ENCODE results near the gene TRMT112. TPM values are rescaled to one million over a fixed set of nuclear protein-coding genes. Genes with fewer than 3 reads are reported as not detected.

TRMT112 gene
- total RNA-seq, 1 donor from 2014 or later, result 257 TPM

- Histone ChIP-seq H3K27ac (no peak within 1 kb of the TSS), H2AFZ (replicated peaks) (peak within 1 kb of the TSS; percentile 60), H3K4me3 (peak within 1 kb of the TSS; percentile 97), H3K36me3 (no peaks in the 10 kb centered on the region), H3K9me3 (ENCODE audit: low read depth) (no peaks in the 10 kb centered on the region), H3K27me3 (peaks cover 18% of the 10 kb centered on the region), H3F3A (ENCODE audit: low read depth) (peaks cover 4% of the 10 kb centered on the region), H3K9ac (no peak within 1 kb of the TSS), H3K79me2 (ENCODE audit: low read depth) (peaks cover 3% of the 10 kb centered on the region), H3K4me1 (peaks cover 5% of the 10 kb centered on the region), H4K20me1 (ENCODE audit: low read depth) (peaks cover 6% of the 10 kb centered on the region), H3K4me2 (peak within 1 kb of the TSS; percentile 74)
- DNase-seq (ENCODE audit: low spot score), result peak; percentile 93
- Mint-ChIP-seq H3K4me1 (peaks cover 16% of the 10 kb centered on the region), H3K9me3 (no peaks in the 10 kb centered on the region), H3K27me3 (ENCODE audit: insufficient read depth, low read depth) (peaks cover 21% of the 10 kb centered on the region), H3K36me3 (peaks cover 7% of the 10 kb centered on the region), H3K27ac (no peak within 1 kb of the TSS), H3K4me3 (peak within 1 kb of the TSS; percentile 91)
- TF ChIP-seq EZH2phosphoT487 (IDR thresholded peaks at IDR 0.05) (no peak), CTCF (IDR thresholded peaks at IDR 0.05) (peak; percentile 31)
Observed at GRCh38 chr11:64284962-64285884, 32.1 kb downstream of the TRMT112 start, which contains the start of gene GPR137. GPR137 (plus strand) TSS chr11:64285848; CDS start chr11:64286525, 677 bp downstream.

DNA sequence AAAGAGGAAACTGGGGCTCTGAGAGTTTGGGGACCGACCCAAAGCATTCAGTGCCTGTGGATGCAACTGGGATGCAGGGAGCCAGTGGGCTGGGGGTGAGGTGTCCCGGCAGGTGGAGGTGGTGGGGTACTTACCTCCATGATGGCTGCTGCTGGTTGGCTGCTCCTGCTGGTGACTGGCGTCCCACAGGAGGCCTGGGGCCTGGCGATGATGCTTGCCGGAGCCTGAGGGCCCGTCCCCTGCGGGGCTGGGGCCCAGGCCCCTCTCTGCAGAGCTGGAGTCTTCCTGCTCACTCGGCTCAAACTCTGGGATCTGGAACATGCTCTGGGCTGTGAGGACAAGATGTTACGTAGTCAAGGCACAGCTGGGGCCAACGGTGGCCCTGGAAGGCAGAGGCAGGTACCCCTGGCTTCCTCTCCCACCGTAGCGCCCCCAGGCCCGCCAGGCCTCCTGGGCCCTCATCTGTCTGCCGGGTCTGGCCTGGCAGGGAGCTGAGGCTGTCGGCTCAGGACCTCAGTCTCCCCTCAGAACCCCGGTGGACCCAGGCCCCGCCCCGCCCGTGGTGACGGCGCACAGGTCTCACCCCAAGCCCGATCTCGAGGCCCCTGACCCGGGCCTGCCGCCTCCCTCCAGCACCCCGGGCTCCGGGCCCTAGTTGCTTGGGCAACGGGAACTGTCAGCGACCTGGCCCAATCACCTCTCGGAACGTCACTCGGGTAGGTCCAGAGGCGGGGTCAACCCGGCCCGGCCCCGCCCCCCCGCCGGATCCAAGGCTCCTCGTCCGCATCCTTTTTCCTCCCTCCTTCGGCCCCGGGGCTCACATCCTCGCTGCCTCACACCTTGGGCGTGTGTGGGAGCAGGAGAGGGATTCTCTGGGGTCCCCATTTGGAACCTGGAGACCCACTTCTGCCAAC, 33.1 kb downstream of the TRMT112 start, which contains the start of gene BAD:
TSS of gene BAD (minus strand) at position 618 of the 914 bp plus-strand sequence. CDS start at position 321, 297 bp downstream.
- Histone ChIP-seq H3K27me3 (peaks cover 9% of the 10 kb centered on the region), H3K79me2 (ENCODE audit: low read depth) (peaks cover 3% of the 10 kb centered on the region), H4K20me1 (ENCODE audit: low read depth) (no peaks in the 10 kb centered on the region), H3K36me3 (no peaks in the 10 kb centered on the region), H3K27ac (no peak within 1 kb of the TSS), H3F3A (ENCODE audit: low read depth) (peaks cover 4% of the 10 kb centered on the region), H3K9ac (peak within 1 kb of the TSS; percentile 36), H3K4me2 (peak within 1 kb of the TSS; percentile 74), H3K9me3 (ENCODE audit: low read depth) (no peaks in the 10 kb centered on the region), H2AFZ (replicated peaks) (peak within 1 kb of the TSS; percentile 60), H3K4me3 (peak within 1 kb of the TSS; percentile 97), H3K4me1 (peaks cover 5% of the 10 kb centered on the region)
- H3K36me3 Mint-ChIP-seq, result peaks cover 7% of the 10 kb centered on the region
- peaks cover 11% of the 10 kb centered on the region for H3K27me3 Mint-ChIP-seq (ENCODE audit: insufficient read depth, low read depth)
- DNase-seq (ENCODE audit: low spot score), result peak; percentile 98
- TF ChIP-seq EZH2phosphoT487 (IDR thresholded peaks at IDR 0.05) (no peak), EZH2 (IDR thresholded peaks at IDR 0.05) (no peak), CTCF (IDR thresholded peaks at IDR 0.05) (no peak)
- peak within 1 kb of the TSS; percentile 91 for H3K4me3 Mint-ChIP-seq
- no peak within 1 kb of the TSS for H3K27ac Mint-ChIP-seq
- no peaks in the 10 kb centered on the region for H3K9me3 Mint-ChIP-seq
- peaks cover 16% of the 10 kb centered on the region for H3K4me1 Mint-ChIP-seq

DNA sequence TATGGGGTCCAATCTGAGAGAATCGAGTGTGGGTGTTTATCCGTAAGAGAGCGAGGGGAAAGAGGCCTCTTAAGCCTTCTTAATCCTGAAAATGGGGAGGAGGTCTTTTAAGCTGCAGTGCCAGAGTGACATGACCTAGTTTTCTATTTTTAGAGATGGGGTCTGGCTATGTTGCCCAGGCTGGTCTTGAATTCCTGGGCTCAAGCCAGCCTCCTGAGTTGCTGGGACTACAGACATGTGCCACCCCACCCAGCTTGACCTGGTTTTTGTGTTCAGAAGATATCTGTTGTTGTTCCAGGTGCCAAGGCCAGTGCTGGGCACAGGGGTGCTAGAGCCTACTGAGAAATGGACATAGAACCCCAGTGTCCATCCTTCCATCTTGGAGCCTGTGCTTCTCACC, 34.3 kb downstream of the TRMT112 start:
- H3K27ac ChIP-seq, result no peak overlapping the region
- Mint-ChIP-seq H3K4me3 (peak overlapping the region; percentile 78), H3K27me3 (ENCODE audit: insufficient read depth, low read depth) (peaks cover 11% of the 10 kb centered on the region), H3K36me3 (peaks cover 12% of the 10 kb centered on the region), H3K4me1 (peaks cover 16% of the 10 kb centered on the region), H3K9me3 (no peaks in the 10 kb centered on the region), H3K27ac (no peak overlapping the region)
- TF ChIP-seq EZH2phosphoT487 (IDR thresholded peaks at IDR 0.05) (no peak), EZH2 (IDR thresholded peaks at IDR 0.05) (no peak), CTCF (IDR thresholded peaks at IDR 0.05) (no peak)
- no peak overlapping the region for H3K9ac ChIP-seq
- H4K20me1 ChIP-seq (ENCODE audit: low read depth), result no peaks in the 10 kb centered on the region
- H3K4me2 ChIP-seq, result no peak overlapping the region
- no peaks in the 10 kb centered on the region for H3K36me3 ChIP-seq
- H3K9me3 ChIP-seq (ENCODE audit: low read depth), result no peaks in the 10 kb centered on the region
- peaks cover 3% of the 10 kb centered on the region for H3K79me2 ChIP-seq (ENCODE audit: low read depth)
- H3K27me3 ChIP-seq, result no peaks in the 10 kb centered on the region
- no peak overlapping the region for H2AFZ ChIP-seq (replicated peaks)
- no peak overlapping the region for H3K4me3 ChIP-seq
- H3F3A ChIP-seq (ENCODE audit: low read depth), result peaks cover 4% of the 10 kb centered on the region
- no peak for DNase-seq (ENCODE audit: low spot score)
- H3K4me1 ChIP-seq, result peaks cover 5% of the 10 kb centered on the region
